Loucy (cell line): Measurements from ENCODE around the gene AKAP6.

Experiments
- H2AFZ ChIP-seq: fragments of 200-600 bp; sonication (generic); 2 replicates; pipeline ENCODE4 v1.6.0; 2016; ENCODE audit warnings: antibody characterized with exemption, mild to moderate bottlenecking, low read length, moderate library complexity
- H3F3A ChIP-seq: fragments of 200-600 bp; 2 replicates; pipeline ENCODE4 v1.6.0; 2016; ENCODE audit warnings: antibody characterized with exemption, low read depth, mild to moderate bottlenecking
- H3K27me3 ChIP-seq: fragments of 200-600 bp; sonication (generic); 2 replicates; pipeline ENCODE4 v1.6.1; 2014; ENCODE audit warnings: low read length, mild to moderate bottlenecking; ENCODE audit not compliant: insufficient read depth, poor library complexity, severe bottlenecking
- H3K36me3 ChIP-seq: fragments of 200-600 bp; sonication (generic); 2 replicates; pipeline ENCODE4 v1.6.1; 2016; ENCODE audit warnings: low read length; ENCODE audit not compliant: insufficient read depth
- H3K4me1 ChIP-seq: fragments of 200-600 bp; sonication (generic); 2 replicates; pipeline ENCODE4 v1.5.1; 2014; ENCODE audit warnings: low read length, mild to moderate bottlenecking; ENCODE audit not compliant: insufficient read depth, poor library complexity, severe bottlenecking
- H3K4me2 ChIP-seq: fragments of 200-600 bp; sonication (generic); 2 replicates; pipeline ENCODE4 v1.6.0; 2014; ENCODE audit warnings: antibody characterized with exemption, low read length, low read depth, mild to moderate bottlenecking; ENCODE audit not compliant: poor library complexity, severe bottlenecking
- H3K4me3 ChIP-seq: fragments of 200-600 bp; sonication (generic); 2 replicates; pipeline ENCODE4 v1.5.1; 2014; ENCODE audit warnings: low read length, mild to moderate bottlenecking, mixed read lengths; ENCODE audit not compliant: poor library complexity, severe bottlenecking
- H3K79me2 ChIP-seq: fragments of 200-600 bp; sonication (generic); 2 replicates; pipeline ENCODE4 v1.6.1; 2014; ENCODE audit warnings: low read length; ENCODE audit not compliant: insufficient read depth
- H3K9ac ChIP-seq: fragments of 200-600 bp; sonication (generic); 2 replicates; pipeline ENCODE4 v1.6.0; 2014; ENCODE audit warnings: mild to moderate bottlenecking, low read depth, low read length, moderate library complexity; ENCODE audit not compliant: poor library complexity, severe bottlenecking
- H3K9me2 ChIP-seq: fragments of 200-600 bp; sonication (generic); replicated peaks from 2 replicates; pipeline ENCODE4 v1.6.1; 2016; ENCODE audit warnings: low read depth, low read length, mixed read lengths
- H3K9me3 ChIP-seq: fragments of 200-600 bp; sonication (generic); 2 replicates; pipeline ENCODE4 v1.6.1; 2014; ENCODE audit warnings: mild to moderate bottlenecking, antibody characterized with exemption, low read length, low read depth; ENCODE audit not compliant: insufficient read depth
- H4K20me1 ChIP-seq: fragments of 200-600 bp; sonication (generic); 2 replicates; pipeline ENCODE4 v1.6.0; 2014; ENCODE audit warnings: antibody characterized with exemption, low read length, mild to moderate bottlenecking; ENCODE audit not compliant: insufficient read depth, poor library complexity, severe bottlenecking
- CTCF ChIP-seq: fragments of 200-600 bp; sonication (generic); conservative IDR thresholded peaks from 2 replicates; pipeline ENCODE4 v1.5.1; 2014; ENCODE audit warnings: mild to moderate bottlenecking, antibody characterized with exemption, low read length
- EZH2phosphoT487 ChIP-seq: fragments of 200-600 bp; IDR thresholded peaks from 2 replicates; pipeline ENCODE4 v1.6.1; 2018; ENCODE audit warnings: antibody characterized with exemption, mild to moderate bottlenecking, moderate library complexity, borderline replicate concordance

The AKAP6 gene

GRCh38 chr14:32542507-32542906 lies 213.4 kb downstream of the AKAP6 start:
- no peaks in the 10 kb centered on the region for H3K4me1 ChIP-seq
- H3K9ac ChIP-seq, result no peak overlapping the region
- no peak for TF ChIP-seq EZH2phosphoT487
- no peak for TF ChIP-seq CTCF
- no peak overlapping the region for H3K4me3 ChIP-seq
- no peak overlapping the region for H3K4me2 ChIP-seq
- no peaks in the 10 kb centered on the region for H3K9me2 ChIP-seq
- no peaks in the 10 kb centered on the region for H3K36me3 ChIP-seq
- no peaks in the 10 kb centered on the region for H3F3A ChIP-seq
- no peaks in the 10 kb centered on the region for H3K27me3 ChIP-seq
- no peaks in the 10 kb centered on the region for H4K20me1 ChIP-seq
- H2AFZ ChIP-seq, result no peak overlapping the region
- no peaks in the 10 kb centered on the region for H3K79me2 ChIP-seq
- no peaks in the 10 kb centered on the region for H3K9me3 ChIP-seq

- no peak for TF ChIP-seq CTCF
- TF ChIP-seq EZH2phosphoT487, result no peak
- H3K9me3 ChIP-seq, result no peaks in the 10 kb centered on the region
- H2AFZ ChIP-seq, result no peak overlapping the region
- no peak overlapping the region for H3K9ac ChIP-seq
- H3K4me1 ChIP-seq, result no peaks in the 10 kb centered on the region
- no peaks in the 10 kb centered on the region for H3K27me3 ChIP-seq
- H3K4me2 ChIP-seq, result no peak overlapping the region
- no peaks in the 10 kb centered on the region for H4K20me1 ChIP-seq
- no peaks in the 10 kb centered on the region for H3K9me2 ChIP-seq
- H3K79me2 ChIP-seq, result no peaks in the 10 kb centered on the region
- H3K36me3 ChIP-seq, result no peaks in the 10 kb centered on the region
- no peaks in the 10 kb centered on the region for H3F3A ChIP-seq
- H3K4me3 ChIP-seq, result no peak overlapping the region
Measured at GRCh38 chr14:32545095-32545494, 216.0 kb downstream of the AKAP6 start.

GRCh38 chr14:32545506-32546210 lies 216.6 kb downstream of the AKAP6 start:
- H4K20me1 ChIP-seq, result no peaks in the 10 kb centered on the region
- H3K4me2 ChIP-seq, result no peak overlapping the region
- no peaks in the 10 kb centered on the region for H3K27me3 ChIP-seq
- H3K9me2 ChIP-seq, result no peaks in the 10 kb centered on the region
- H3K9ac ChIP-seq, result no peak overlapping the region
- H3K4me1 ChIP-seq, result no peaks in the 10 kb centered on the region
- H3K36me3 ChIP-seq, result no peaks in the 10 kb centered on the region
- no peaks in the 10 kb centered on the region for H3K79me2 ChIP-seq
- H2AFZ ChIP-seq, result no peak overlapping the region
- no peaks in the 10 kb centered on the region for H3F3A ChIP-seq
- no peaks in the 10 kb centered on the region for H3K9me3 ChIP-seq
- TF ChIP-seq EZH2phosphoT487 (no peak), CTCF (no peak)
- H3K4me3 ChIP-seq, result no peak overlapping the region
